SK-N-SH treated with all-trans-retinoic acid at 6 μM for 48 hours (cell line): ENCODE measurements around the gene CLTCL1.

Source experiments
- CSRNP3 ChIP-seq: fragments of 250-450 bp; sonication (Bioruptor Pico); IDR thresholded peaks from 2 replicates; pipeline ENCODE4 v1.5.1; 2021; ENCODE audit warnings: mild to moderate bottlenecking, moderate library complexity
- ZFP30 ChIP-seq: fragments of 450-650 bp; formaldehyde crosslinking; IDR thresholded peaks from 2 replicates; pipeline ENCODE4 v1.5.0; 2022; ENCODE audit warnings: mild to moderate bottlenecking, moderate library complexity
- TF ChIP-seq, protein P1 (sequence below): fragments of 250-450 bp; sonication (Bioruptor Pico); IDR thresholded peaks from 2 replicates; pipeline ENCODE4 v1.8.0; 2020; ENCODE audit warnings: mild to moderate bottlenecking, moderate library complexity, borderline replicate concordance

DNA sequence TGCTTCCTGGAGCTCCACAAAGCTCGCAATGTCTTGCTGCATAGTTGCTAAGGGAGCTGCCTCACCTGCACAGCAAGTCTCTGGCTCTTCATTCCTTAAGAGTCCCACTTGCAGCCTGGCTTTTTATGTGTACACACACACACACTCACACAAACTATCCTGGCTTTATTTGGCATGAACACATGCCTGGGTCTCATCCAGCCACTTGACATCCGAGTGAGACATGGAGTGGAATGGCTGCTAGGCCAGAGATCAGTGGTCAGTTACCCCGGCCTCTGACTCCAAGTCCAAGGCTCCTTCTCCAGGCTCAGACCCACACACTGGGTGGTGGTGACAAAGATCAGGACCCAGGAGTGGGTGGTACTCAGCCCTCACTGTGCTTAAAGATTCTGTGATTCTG, 37.9 kb upstream of the CLTCL1 start:
- TF ChIP-seq, protein P1, sequence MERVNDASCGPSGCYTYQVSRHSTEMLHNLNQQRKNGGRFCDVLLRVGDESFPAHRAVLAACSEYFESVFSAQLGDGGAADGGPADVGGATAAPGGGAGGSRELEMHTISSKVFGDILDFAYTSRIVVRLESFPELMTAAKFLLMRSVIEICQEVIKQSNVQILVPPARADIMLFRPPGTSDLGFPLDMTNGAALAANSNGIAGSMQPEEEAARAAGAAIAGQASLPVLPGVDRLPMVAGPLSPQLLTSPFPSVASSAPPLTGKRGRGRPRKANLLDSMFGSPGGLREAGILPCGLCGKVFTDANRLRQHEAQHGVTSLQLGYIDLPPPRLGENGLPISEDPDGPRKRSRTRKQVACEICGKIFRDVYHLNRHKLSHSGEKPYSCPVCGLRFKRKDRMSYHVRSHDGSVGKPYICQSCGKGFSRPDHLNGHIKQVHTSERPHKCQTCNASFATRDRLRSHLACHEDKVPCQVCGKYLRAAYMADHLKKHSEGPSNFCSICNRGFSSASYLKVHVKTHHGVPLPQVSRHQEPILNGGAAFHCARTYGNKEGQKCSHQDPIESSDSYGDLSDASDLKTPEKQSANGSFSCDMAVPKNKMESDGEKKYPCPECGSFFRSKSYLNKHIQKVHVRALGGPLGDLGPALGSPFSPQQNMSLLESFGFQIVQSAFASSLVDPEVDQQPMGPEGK = no peak
- TF ChIP-seq ZFP30 (no peak), CSRNP3 (no peak)
